RKO (cell line): ENCODE measurements around the gene AURKAIP1.

Experiments
- DNase-seq: peaks from one replicate; pipeline ENCODE4 v3.0.0-alpha.2; 2016; ENCODE audit warnings: low spot score

AURKAIP1 gene

GRCh38 chr1:1347663-1348419 is 27.2 kb downstream of the AURKAIP1 start:
- DNase-seq = peak; percentile 72

DNA sequence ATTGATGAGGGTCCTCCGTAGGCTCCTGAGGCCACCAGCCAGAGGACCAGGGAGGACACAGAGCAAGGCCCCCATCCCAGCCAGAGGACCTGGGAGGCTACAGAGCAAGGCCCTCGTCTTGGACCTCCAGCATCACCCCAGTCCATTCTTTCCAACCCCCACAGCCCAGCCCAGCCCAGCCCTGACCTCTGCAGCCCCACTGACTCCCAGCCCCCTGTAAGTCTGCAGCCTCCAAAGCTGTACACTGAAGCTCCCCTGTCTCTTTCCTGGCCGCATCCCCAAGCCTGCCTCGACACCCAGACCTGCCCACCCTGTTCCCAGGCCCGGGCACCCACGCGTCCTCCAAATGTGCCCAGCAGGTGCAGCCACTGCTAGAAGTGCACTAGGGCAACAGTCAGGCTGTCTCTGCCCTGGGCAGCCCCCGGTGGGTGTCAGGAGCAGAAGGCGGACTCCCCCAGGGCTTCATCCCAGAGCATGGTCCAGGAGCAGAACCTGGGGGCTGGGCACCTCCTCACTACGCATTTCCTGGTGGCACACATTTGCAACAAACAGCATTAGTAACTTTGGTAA is 27.9 kb downstream of the AURKAIP1 start:
- DNase-seq = no peak

- DNase-seq = no peak
Observed at GRCh38 chr1:1346501-1346890, 28.5 kb downstream of the AURKAIP1 start.

DNA sequence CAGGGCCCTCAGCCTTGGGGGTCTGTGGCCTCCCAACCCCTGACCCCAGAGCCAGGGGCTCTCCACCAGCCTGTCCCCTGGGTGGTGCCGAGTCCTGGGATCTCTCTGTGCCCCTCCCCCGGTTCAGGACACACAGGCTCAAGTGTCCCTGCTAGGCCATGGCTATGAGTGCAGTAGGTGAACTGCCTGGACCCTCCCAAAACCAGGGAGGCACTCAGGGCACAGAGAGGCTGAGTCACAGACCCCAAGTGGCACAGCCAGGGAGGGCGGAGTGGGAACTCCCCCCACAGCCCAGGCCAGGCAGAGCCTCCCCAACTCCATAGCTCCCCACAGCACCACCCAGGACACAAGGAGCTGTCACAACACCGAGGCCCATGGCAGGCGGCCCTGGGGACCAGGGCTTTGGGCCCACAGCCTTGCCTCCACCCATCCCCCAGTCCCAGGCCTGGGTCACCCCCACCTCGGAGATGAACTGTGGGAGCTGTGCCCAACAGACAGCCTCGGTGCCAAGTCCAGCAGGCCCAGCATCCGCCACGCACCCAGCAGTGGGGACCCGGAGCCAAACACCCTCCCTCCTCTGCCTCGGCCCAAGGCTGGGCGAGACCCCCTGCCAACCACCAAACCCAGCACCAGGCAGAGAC is 29.0 kb downstream of the AURKAIP1 start:
- peak; percentile 38 for DNase-seq

GRCh38 chr1:1345384-1345783 is 29.6 kb downstream of the AURKAIP1 start:
- DNase-seq = peak; percentile 53

DNA sequence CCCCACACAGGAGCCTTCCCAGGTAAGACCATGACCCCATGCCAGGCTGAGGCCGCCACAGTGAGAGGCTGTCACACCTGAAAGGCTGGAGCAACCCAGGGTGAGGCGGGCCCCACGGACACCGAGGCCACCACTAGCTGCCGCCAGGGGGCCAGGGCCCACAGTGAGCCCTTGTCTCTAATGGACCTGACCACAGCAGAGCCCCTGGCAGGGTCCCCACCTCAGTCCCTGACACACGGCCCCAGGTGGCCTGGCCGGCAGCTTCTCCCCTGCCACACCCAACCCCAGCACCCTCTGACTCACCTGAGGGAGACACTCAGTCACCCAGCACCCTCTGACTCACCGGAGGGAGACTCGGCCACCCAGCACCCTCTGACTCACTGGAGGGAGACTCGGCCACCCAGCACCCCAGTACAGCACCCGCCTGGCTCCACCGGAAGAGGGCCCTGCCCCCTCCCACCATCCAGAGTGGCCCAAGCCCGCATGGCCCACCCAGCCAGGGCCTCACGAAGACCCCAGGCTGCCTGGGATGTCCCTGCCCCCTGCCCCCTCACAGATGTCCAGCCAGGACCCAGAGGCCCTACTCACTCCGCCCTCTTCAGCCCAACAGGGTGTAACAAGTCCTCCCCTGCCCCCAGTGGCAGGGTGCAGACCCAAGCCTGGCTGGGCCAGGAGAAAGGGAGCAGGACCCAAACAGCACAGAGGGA is 30.2 kb downstream of the AURKAIP1 start:
- DNase-seq = peak; percentile 95

GRCh38 chr1:1343811-1344421 is 31.1 kb downstream of the AURKAIP1 start:
- no peak for DNase-seq

- DNase-seq = no peak
Observed at GRCh38 chr1:1342584-1343115, 32.4 kb downstream of the AURKAIP1 start.

DNA sequence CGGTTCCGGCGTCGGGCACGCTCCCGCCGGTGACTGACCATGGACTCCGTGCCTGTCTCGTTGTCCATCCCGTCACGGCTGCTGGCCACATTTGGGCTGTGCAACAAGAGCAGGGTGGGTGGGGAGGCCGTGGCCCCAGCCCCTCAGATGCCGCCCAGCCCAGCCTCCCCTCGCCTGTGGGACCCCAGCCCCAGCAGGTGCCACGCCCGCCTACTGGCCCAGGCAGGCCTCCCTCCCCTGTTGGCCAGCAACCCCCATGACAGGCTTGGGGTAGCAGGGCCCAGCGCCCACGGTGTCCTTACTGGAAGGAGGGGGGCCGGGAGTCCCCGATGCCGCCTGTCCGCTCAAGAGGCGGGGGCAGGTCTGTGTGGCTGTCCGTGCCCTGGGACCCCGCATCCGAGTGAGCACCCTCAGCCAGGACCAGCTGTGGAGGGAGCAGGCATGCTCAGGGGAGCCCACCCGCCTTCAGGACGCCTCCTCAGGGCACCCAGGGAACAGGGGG is 32.9 kb downstream of the AURKAIP1 start:
- no peak for DNase-seq

GRCh38 chr1:1341549-1342021 is 33.4 kb downstream of the AURKAIP1 start:
- no peak for DNase-seq

- no peak for DNase-seq
Observed at GRCh38 chr1:1340791-1341548, 34.0 kb downstream of the AURKAIP1 start.

- no peak for DNase-seq
Observed at GRCh38 chr1:1340185-1340584, 34.8 kb downstream of the AURKAIP1 start.

- no peak for DNase-seq
Observed at GRCh38 chr1:1338278-1338677, 36.7 kb downstream of the AURKAIP1 start.

- DNase-seq = no peak
Observed at GRCh38 chr1:1337793-1338147, 37.2 kb downstream of the AURKAIP1 start.

GRCh38 chr1:1336931-1337792 is 37.8 kb downstream of the AURKAIP1 start:
- DNase-seq = no peak

- no peak for DNase-seq
Observed at GRCh38 chr1:1336446-1336845, 38.6 kb downstream of the AURKAIP1 start.

GRCh38 chr1:1335792-1336248 is 39.2 kb downstream of the AURKAIP1 start:
- DNase-seq = no peak

DNA sequence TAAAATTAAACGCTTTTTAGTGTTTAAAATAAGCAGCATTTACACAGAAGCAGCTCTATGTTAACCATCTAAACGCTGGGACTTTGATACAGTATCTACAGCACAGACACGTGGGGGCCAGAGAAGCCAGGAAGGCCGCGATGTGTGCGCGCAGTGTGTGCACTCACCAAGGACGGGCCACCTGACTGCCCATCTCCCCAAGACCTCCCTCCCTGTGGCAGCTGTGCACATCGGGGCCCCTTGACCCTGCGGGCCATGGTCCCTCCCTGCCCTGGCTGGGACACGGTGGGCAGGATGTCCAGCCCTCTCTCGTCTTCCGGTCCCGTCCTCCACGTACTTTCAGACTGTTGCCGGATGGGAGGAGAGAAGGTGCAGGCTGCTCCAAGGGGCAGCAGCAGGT is 39.7 kb downstream of the AURKAIP1 start:
- DNase-seq = no peak

GRCh38 chr1:1334835-1335234 is 40.2 kb downstream of the AURKAIP1 start:
- no peak for DNase-seq
